ENCODE results near the gene NLRP9.
"Not testable (repeated sequence)": the region's sequence is repeated elsewhere in the genome, so short reads cannot be mapped to it uniquely, and the experiment has no call there.

DNA sequence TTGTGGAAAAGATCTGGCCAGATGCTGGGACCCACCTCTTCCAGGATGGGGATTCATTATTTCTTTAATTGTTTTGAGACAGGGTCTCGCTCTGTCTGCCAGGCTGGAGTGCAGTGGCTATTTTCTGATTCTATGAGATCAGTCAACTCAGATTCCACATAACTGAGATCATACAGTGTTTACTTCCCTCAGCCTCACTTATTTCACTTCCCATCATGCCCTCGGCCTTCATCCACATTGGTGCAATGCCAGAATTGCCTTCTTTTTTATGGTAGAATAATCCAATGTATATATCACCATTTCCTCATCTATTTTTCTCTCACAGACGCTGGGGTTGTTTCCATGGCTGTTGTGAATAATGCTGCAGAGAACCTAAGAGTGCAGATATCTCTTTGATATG, 31.4 kb upstream of the NLRP9 start:
- TF ChIP-seq, protein P1, sequence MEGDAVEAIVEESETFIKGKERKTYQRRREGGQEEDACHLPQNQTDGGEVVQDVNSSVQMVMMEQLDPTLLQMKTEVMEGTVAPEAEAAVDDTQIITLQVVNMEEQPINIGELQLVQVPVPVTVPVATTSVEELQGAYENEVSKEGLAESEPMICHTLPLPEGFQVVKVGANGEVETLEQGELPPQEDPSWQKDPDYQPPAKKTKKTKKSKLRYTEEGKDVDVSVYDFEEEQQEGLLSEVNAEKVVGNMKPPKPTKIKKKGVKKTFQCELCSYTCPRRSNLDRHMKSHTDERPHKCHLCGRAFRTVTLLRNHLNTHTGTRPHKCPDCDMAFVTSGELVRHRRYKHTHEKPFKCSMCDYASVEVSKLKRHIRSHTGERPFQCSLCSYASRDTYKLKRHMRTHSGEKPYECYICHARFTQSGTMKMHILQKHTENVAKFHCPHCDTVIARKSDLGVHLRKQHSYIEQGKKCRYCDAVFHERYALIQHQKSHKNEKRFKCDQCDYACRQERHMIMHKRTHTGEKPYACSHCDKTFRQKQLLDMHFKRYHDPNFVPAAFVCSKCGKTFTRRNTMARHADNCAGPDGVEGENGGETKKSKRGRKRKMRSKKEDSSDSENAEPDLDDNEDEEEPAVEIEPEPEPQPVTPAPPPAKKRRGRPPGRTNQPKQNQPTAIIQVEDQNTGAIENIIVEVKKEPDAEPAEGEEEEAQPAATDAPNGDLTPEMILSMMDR (IDR thresholded peaks at IDR 0.05): not testable (repeated sequence)
- not testable (repeated sequence) for TF ChIP-seq POLR2A (IDR thresholded peaks at IDR 0.05)

All from uterus (tissue), 2 donors.